GM10248 (cell line): ENCODE data around the gene KRTAP12-3.

Experiments
- CTCF ChIA-PET: fragments of 300-600 bp; sonication (Branson Sonifier 250); formaldehyde crosslinking; extraction: SDS; loops from one replicate; lab custom pipeline; 2021; ENCODE audit warnings: antibody characterized with exemption; lab: Yijun Ruan, JAX
- POLR2A ChIA-PET: fragments of 350-650 bp; sonication (Branson Sonifier 250); formaldehyde crosslinking; extraction: SDS; loops from one replicate; lab custom pipeline; 2020; ENCODE audit warnings: antibody characterized with exemption; lab: Yijun Ruan, JAX
- DNase-seq: peaks from one replicate; pipeline ENCODE4 v3.0.0; 2012; ENCODE audit errors: extremely low spot score
- TF ChIP-seq, protein P1 (sequence below): IDR thresholded peaks from 2 replicates; pipeline ENCODE4 v1.5.1; 2012; ENCODE audit warnings: mild to moderate bottlenecking, low read depth; ENCODE audit errors: extremely low read depth, missing control alignments, control extremely low read depth

The KRTAP12-3 gene

DNA sequence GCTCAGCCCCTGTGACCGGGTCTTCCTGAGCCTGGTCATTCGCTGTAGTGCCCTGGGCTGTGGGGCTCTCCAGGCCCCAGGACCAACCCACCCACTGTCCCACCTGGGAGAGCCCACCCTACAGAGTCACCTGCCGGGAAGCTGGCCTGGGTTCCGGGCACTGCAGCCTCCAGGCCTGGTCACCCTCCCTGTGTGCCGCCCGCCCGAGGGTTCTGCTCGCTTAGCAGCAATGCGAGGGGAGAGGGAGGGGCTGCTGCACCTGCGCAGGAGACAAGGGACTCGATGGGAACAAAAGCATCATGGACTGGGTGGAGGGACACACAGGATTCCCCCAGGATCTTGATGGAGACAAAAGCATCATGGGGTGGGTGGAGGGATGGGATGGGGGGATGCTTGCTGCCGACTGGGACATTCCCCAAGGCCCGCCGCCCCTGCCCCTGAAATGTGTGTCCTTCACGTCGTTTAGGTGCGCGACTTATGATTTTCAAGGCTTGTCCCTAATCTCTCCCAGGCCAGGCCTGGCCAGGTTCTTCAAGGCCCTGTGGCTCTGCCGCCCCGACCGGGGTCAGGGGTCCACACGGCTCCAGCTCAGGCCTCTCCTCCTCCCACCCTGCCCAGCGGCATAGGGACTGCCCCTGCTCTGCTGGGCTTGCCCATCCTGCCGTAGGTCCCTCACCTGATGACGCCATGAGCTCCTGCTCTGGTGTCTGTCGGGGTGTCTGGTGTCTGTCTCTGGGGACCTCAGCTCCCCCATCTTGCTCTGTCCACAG is 44.2 kb upstream of the KRTAP12-3 start:
- ChIA-PET POLR2A (no interaction called here), CTCF (no interaction called here)
- TF ChIP-seq, protein P1, sequence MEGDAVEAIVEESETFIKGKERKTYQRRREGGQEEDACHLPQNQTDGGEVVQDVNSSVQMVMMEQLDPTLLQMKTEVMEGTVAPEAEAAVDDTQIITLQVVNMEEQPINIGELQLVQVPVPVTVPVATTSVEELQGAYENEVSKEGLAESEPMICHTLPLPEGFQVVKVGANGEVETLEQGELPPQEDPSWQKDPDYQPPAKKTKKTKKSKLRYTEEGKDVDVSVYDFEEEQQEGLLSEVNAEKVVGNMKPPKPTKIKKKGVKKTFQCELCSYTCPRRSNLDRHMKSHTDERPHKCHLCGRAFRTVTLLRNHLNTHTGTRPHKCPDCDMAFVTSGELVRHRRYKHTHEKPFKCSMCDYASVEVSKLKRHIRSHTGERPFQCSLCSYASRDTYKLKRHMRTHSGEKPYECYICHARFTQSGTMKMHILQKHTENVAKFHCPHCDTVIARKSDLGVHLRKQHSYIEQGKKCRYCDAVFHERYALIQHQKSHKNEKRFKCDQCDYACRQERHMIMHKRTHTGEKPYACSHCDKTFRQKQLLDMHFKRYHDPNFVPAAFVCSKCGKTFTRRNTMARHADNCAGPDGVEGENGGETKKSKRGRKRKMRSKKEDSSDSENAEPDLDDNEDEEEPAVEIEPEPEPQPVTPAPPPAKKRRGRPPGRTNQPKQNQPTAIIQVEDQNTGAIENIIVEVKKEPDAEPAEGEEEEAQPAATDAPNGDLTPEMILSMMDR, result no peak
- no peak for DNase-seq

DNA sequence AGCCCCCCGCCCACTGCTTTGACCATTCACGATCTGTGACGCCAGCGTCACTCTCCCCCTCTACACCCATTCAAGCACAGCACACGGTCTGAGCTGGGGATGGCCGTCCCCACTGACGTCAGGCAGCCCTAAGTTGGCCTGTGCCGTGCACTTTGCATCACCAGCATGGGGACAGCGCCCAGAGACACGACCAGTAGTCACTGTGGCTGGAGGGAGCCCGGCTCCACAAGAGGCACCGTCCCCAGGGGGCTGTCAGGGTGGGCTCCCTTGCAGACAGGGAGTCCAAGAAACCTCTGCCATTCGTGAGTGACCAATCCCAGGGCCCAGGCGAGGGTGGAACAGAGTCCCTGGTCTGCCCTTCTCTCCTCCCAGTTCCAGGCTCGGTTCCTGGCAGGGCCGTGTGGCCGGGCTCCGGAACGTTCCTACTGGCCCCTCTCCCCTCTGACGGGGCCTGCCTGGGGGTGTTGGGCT is 43.5 kb upstream of the KRTAP12-3 start:
- ChIA-PET CTCF (no interaction called here), POLR2A (no interaction called here)
- no peak for DNase-seq
- TF ChIP-seq, protein P1, result no peak

- DNase-seq, result no peak
- POLR2A ChIA-PET, result no interaction called here
- TF ChIP-seq, protein P1, result no peak
- CTCF ChIA-PET, result no interaction called here
Measured at GRCh38 chr21:44614961-44615391, 42.8 kb upstream of the KRTAP12-3 start.

DNA sequence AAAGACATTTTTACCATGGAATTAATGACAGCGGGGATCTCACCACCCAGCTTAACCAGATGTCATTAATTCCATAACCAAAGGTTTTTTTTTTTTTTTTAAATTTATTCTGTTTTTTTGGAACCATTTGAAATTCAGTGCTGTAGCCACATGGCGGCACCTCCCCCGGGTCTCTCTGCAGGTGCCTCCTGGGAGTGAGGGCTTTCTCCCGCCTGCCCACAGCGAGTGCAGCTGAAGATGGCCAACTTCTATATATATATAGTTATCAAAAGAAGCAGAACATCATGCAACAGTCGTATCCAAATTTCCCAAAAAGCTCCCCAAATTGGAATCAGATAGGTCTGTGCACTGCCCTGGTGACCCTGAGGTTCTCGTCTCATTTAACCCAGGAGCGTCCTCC is 42.3 kb upstream of the KRTAP12-3 start:
- ChIA-PET POLR2A (no interaction called here), CTCF (no interaction called here)
- DNase-seq, result no peak
- TF ChIP-seq, protein P1, result no peak

- POLR2A ChIA-PET, result no interaction called here
- TF ChIP-seq, protein P1, result no peak
- CTCF ChIA-PET, result no interaction called here
- no peak for DNase-seq
Measured at GRCh38 chr21:44615911-44616590, 41.7 kb upstream of the KRTAP12-3 start.

GRCh38 chr21:44616591-44616926 is 41.2 kb upstream of the KRTAP12-3 start:
- ChIA-PET POLR2A (no interaction called here), CTCF (no interaction called here)
- no peak for DNase-seq
- TF ChIP-seq, protein P1, result no peak
